PC-9 (cell line): ENCODE results near the gene ICE2. TPM values are rescaled to one million over a fixed set of nuclear protein-coding genes. Genes with fewer than 3 reads are reported as not detected.

Experiments used
- BruUV-seq: library from RNA; stranded (reverse); fragments of 400-500 nt; replicated peaks from 2 replicates; lab custom pipeline; 2021; lab: Mats Ljungman, UMichigan
- CTCF ChIA-PET: fragments of 300-600 bp; sonication (Branson Sonifier 250); formaldehyde crosslinking; loops from one replicate; lab custom pipeline; 2022; ENCODE audit warnings: antibody characterized with exemption; lab: Charles Lee
- POLR2A ChIA-PET: fragments of 300-600 bp; sonication (Branson Sonifier 250); formaldehyde crosslinking; loops from one replicate; lab custom pipeline; 2022; ENCODE audit warnings: antibody characterized with exemption; ENCODE audit not compliant: unreplicated experiment; lab: Charles Lee
- DNase-seq, 2 experiments: peaks; one replicate each; pipeline versions ENCODE4 v3.0.0 to v3.0.0-alpha.2; 2015 to 2022; ENCODE audit warnings: mixed read lengths in 1 of 2
- H2AFZ ChIP-seq: fragments of 200-600 bp; sonication (generic); 2 replicates; pipeline ENCODE4 v1.8.1; 2017; ENCODE audit warnings: antibody characterized with exemption
- H3F3A ChIP-seq: fragments of 200-600 bp; sonication (generic); 2 replicates; pipeline ENCODE4 v1.8.1; 2017; ENCODE audit warnings: antibody characterized with exemption, mild to moderate bottlenecking, low read depth; ENCODE audit not compliant: insufficient read depth
- H3K27ac ChIP-seq: fragments of 200-600 bp; sonication (generic); 2 replicates; pipeline ENCODE4 v1.6.1; 2016; ENCODE audit warnings: mixed run types
- H3K27me3 ChIP-seq: fragments of 200-600 bp; sonication (generic); 2 replicates; pipeline ENCODE4 v1.6.1; 2016; ENCODE audit warnings: low read depth, mixed run types; ENCODE audit not compliant: insufficient read depth
- H3K36me3 ChIP-seq: fragments of 200-600 bp; sonication (generic); 2 replicates; pipeline ENCODE4 v1.6.1; 2016; ENCODE audit warnings: low read depth, mixed run types
- H3K4me1 ChIP-seq: fragments of 200-600 bp; sonication (generic); replicated peaks from 2 replicates; pipeline ENCODE4 v1.6.1; 2016; ENCODE audit warnings: mixed run types; ENCODE audit not compliant: insufficient read depth
- H3K4me2 ChIP-seq: fragments of 200-600 bp; sonication (generic); 2 replicates; pipeline ENCODE4 v1.6.1; 2017; ENCODE audit warnings: mixed run types
- H3K4me3 ChIP-seq: fragments of 200-600 bp; sonication (generic); 2 replicates; pipeline ENCODE4 v1.6.1; 2016; ENCODE audit warnings: mixed run types
- H3K79me2 ChIP-seq: fragments of 200-600 bp; sonication (generic); 2 replicates; pipeline ENCODE4 v1.6.1; 2017; ENCODE audit warnings: low read depth, mixed run types
- H3K9me2 ChIP-seq: fragments of 200-600 bp; sonication (generic); 2 replicates; pipeline ENCODE4 v1.8.1; 2017; ENCODE audit warnings: mild to moderate bottlenecking; ENCODE audit not compliant: insufficient read depth
- H3K9me3 ChIP-seq: fragments of 200-600 bp; sonication (generic); 2 replicates; pipeline ENCODE4 v1.8.1; 2016; ENCODE audit warnings: low read depth; ENCODE audit not compliant: insufficient read depth
- H4K20me1 ChIP-seq: fragments of 200-600 bp; sonication (generic); 2 replicates; pipeline ENCODE4 v1.8.1; 2017; ENCODE audit not compliant: insufficient read depth
- CTCF ChIP-seq: fragments of 200-600 bp; sonication (generic); conservative IDR thresholded peaks from 2 replicates; pipeline ENCODE4 v1.6.1; 2017; ENCODE audit warnings: mixed run types, antibody characterized with exemption, mild to moderate bottlenecking, moderate library complexity
- EZH2 ChIP-seq: fragments of 200-600 bp; sonication (generic); IDR thresholded peaks from 2 replicates; pipeline ENCODE4 v1.8.0; 2017; ENCODE audit warnings: antibody characterized with exemption, low read depth
- intact Hi-C: fragments of 100-400 bp; cut with micrococcal nuclease; formaldehyde crosslinking; loops from one replicate; pipeline ENCODE4 v1.10.0; 2022; ENCODE audit not compliant: unreplicated experiment
- total RNA-seq: library from RNA; stranded (reverse); gene quantifications from 2 replicates; pipeline ENCODE4 v1.2.3, GENCODE V29; 2021

Gene ICE2
- total RNA-seq, 1 experiment from 2014 or later: 67.5 TPM

GRCh38 chr15:60479361-60480110 is 594 bp upstream of the ICE2 start:
- Histone ChIP-seq H3K4me2 (peak overlapping the region; percentile 81), H3K9me2 (no peaks in the 10 kb centered on the region), H3K9me3 (no peaks in the 10 kb centered on the region), H3K4me1 (peaks cover 25% of the 10 kb centered on the region), H2AFZ (peak overlapping the region; percentile 90), H3K4me3 (peak overlapping the region; percentile 66), H3K79me2 (peaks cover 29% of the 10 kb centered on the region), H3K27ac (peak overlapping the region; percentile 51), H3K36me3 (no peaks in the 10 kb centered on the region), H3K27me3 (no peaks in the 10 kb centered on the region), H3F3A (no peaks in the 10 kb centered on the region), H4K20me1 (no peaks in the 10 kb centered on the region)
- DNase-seq: no peak
- ChIA-PET POLR2A (interaction anchor here (0.7 kb wide), 2 partner anchors 23 to 788 kb away, joined by 3 read pairs; no protein-coding TSS in a partner anchor), CTCF (interaction anchor here (0.6 to 1.5 kb wide), 2 partner anchors 41 to 127 kb away, joined by 3 to 4 read pairs; no protein-coding TSS in a partner anchor)
- no peak for TF ChIP-seq CTCF
- BruUV-seq: TSS peak; percentile 83
- intact Hi-C loops: loop anchor here (1.0 to 2.0 kb wide), 2 partner anchors 41 to 87 kb away; no protein-coding TSS in a partner anchor

GRCh38 chr15:60477916-60478565 is 901 bp downstream of the ICE2 start:
- TSS peak; percentile 67 for BruUV-seq
- POLR2A ChIA-PET: interaction anchor here (0.6 to 0.7 kb wide), 5 partner anchors 27 to 1910 kb away, joined by 3 to 6 read pairs (median 4); no protein-coding TSS in a partner anchor
- intact Hi-C loops: loop anchor here (2.0 kb wide), 1 partner anchor 85 kb away; no protein-coding TSS in a partner anchor
- H3K9me2 ChIP-seq: no peaks in the 10 kb centered on the region
- H3K4me2 ChIP-seq: peak overlapping the region; percentile 95
- H3K27me3 ChIP-seq: no peaks in the 10 kb centered on the region
- H4K20me1 ChIP-seq: no peaks in the 10 kb centered on the region
- CTCF ChIA-PET: no interaction called here
- H3F3A ChIP-seq: no peaks in the 10 kb centered on the region
- peaks cover 29% of the 10 kb centered on the region for H3K79me2 ChIP-seq
- H3K9me3 ChIP-seq: no peaks in the 10 kb centered on the region
- DNase-seq: peak in 1 of 2 experiments; percentile 2
- H3K4me3 ChIP-seq: peak overlapping the region; percentile 66
- peak overlapping the region; percentile 51 for H3K27ac ChIP-seq
- H2AFZ ChIP-seq: peak overlapping the region; percentile 90
- H3K4me1 ChIP-seq: peaks cover 25% of the 10 kb centered on the region
- TF ChIP-seq EZH2 (no peak), CTCF (no peak)
- H3K36me3 ChIP-seq: no peaks in the 10 kb centered on the region

GRCh38 chr15:60477164-60477563 is 1.8 kb downstream of the ICE2 start:
- no peaks in the 10 kb centered on the region for H3K9me2 ChIP-seq
- no peak overlapping the region for H2AFZ ChIP-seq
- DNase-seq: no peak
- TF ChIP-seq CTCF (no peak), EZH2 (no peak)
- no peaks in the 10 kb centered on the region for H3K36me3 ChIP-seq
- H3K79me2 ChIP-seq: peaks cover 29% of the 10 kb centered on the region
- no TSS peak for BruUV-seq
- no peak overlapping the region for H3K27ac ChIP-seq
- POLR2A ChIA-PET: interaction anchor here (0.6 kb wide), 1 partner anchor 151 kb away, joined by 6 read pairs; no protein-coding TSS in a partner anchor
- CTCF ChIA-PET: no interaction called here
- peak overlapping the region; percentile 95 for H3K4me2 ChIP-seq
- H3F3A ChIP-seq: no peaks in the 10 kb centered on the region
- H3K27me3 ChIP-seq: no peaks in the 10 kb centered on the region
- H3K4me3 ChIP-seq: peak overlapping the region; percentile 66; the same call in 1 of the 2 replicates
- peaks cover 25% of the 10 kb centered on the region for H3K4me1 ChIP-seq
- no peaks in the 10 kb centered on the region for H3K9me3 ChIP-seq
- no peaks in the 10 kb centered on the region for H4K20me1 ChIP-seq
- intact Hi-C loops: no loop called here
